Stimulated activated CD4-positive, alpha-beta T cell treated with anti-CD3 and anti-CD28 coated beads, Interleukin-15, amount 100 ng/mL, for 48 hours (primary cell): ENCODE results near the gene LARGE1.

Experiments used
- DNase-seq, 2 donors: peaks; one replicate each; pipeline ENCODE4 v3.0.0-alpha.2; 2020; ENCODE audit warnings: low read depth in 2 of 2

Gene LARGE1

GRCh38 chr22:33776491-33776890, 143.8 kb downstream of the LARGE1 start:
- DNase-seq = no peak

GRCh38 chr22:33774781-33775180, 145.5 kb downstream of the LARGE1 start:
- DNase-seq = no peak

- DNase-seq = no peak
These were observed 147.5 kb downstream of the LARGE1 start for GRCh38 chr22:33772745-33773144.

GRCh38 chr22:33771136-33771535, 149.1 kb downstream of the LARGE1 start:
- no peak for DNase-seq

- no peak for DNase-seq
These were observed 149.6 kb downstream of the LARGE1 start for GRCh38 chr22:33770723-33771122.

GRCh38 chr22:33766091-33766490, 154.2 kb downstream of the LARGE1 start:
- DNase-seq = no peak

- DNase-seq = no peak
These were observed 161.3 kb downstream of the LARGE1 start for GRCh38 chr22:33758961-33759360.

GRCh38 chr22:33757802-33758483, 162.3 kb downstream of the LARGE1 start:
- DNase-seq = no peak

- DNase-seq = no peak
These were observed 163.1 kb downstream of the LARGE1 start for GRCh38 chr22:33757041-33757801.

GRCh38 chr22:33756508-33756949, 163.7 kb downstream of the LARGE1 start:
- no peak for DNase-seq

GRCh38 chr22:33748714-33749113, 171.6 kb downstream of the LARGE1 start:
- no peak for DNase-seq

- DNase-seq = no peak
These were observed 172.6 kb downstream of the LARGE1 start for GRCh38 chr22:33747576-33748180.

GRCh38 chr22:33747029-33747428, 173.2 kb downstream of the LARGE1 start:
- DNase-seq = no peak

GRCh38 chr22:33746501-33746928, 173.8 kb downstream of the LARGE1 start:
- no peak for DNase-seq

GRCh38 chr22:33745501-33745900, 174.8 kb downstream of the LARGE1 start:
- DNase-seq = no peak

GRCh38 chr22:33743756-33744155, 176.5 kb downstream of the LARGE1 start:
- no peak for DNase-seq

- no peak for DNase-seq
These were observed 179.3 kb downstream of the LARGE1 start for GRCh38 chr22:33741025-33741424.

GRCh38 chr22:33739516-33739915, 180.8 kb downstream of the LARGE1 start:
- no peak for DNase-seq

GRCh38 chr22:33737662-33738061, 182.6 kb downstream of the LARGE1 start:
- DNase-seq = no peak

GRCh38 chr22:33735978-33736377, 184.3 kb downstream of the LARGE1 start:
- no peak for DNase-seq

GRCh38 chr22:33728847-33729246, 191.4 kb downstream of the LARGE1 start:
- DNase-seq = no peak

GRCh38 chr22:33726294-33726734, 194.0 kb downstream of the LARGE1 start:
- no peak for DNase-seq

- no peak for DNase-seq
These were observed 196.4 kb downstream of the LARGE1 start for GRCh38 chr22:33723915-33724314.
